ENCODE results near the gene ANP32A. TPM values are rescaled to one million over a fixed set of nuclear protein-coding genes. Genes with fewer than 3 reads are reported as not detected.

ANP32A gene
- total and polyA plus RNA-seq, 8 donors, result 34.4 to 112 (median 68.7) TPM

DNA sequence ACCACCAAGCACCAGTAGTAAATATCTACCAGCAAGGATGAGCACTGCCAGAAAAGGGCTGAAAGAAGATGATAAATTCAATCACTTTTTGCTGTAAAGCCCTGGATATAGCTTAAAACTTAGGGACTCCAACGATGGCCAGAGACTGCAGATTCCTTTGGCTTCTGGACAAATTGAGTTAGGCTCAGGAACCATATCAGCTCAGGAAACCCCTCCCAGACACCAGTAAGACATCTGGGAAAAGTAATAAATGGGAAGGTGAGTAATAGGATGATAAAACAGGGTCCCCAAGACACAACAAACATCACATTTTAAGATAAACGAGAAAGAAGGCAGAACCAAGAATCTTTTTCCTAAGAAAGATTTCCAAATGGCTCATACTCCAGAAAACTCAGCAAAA lies 65.0 kb downstream of the ANP32A start:
- no peak overlapping the region for H3K27ac ChIP-seq
- intact Hi-C loops (cut with DNase I; ENCODE audit: low total_unique reads), result no loop called here
- no peaks in the 10 kb centered on the region for H3K36me3 ChIP-seq
- H3K9me3 ChIP-seq, result no peaks in the 10 kb centered on the region
- no peak overlapping the region for H3K4me3 ChIP-seq
- no peaks in the 10 kb centered on the region for H3K27me3 ChIP-seq
- WGBS, 5 donors, result 33 to 71% (median 60%) methylated on average over 2 of the region's 2 CpGs
- no peaks in the 10 kb centered on the region for H3K4me1 ChIP-seq
- TF ChIP-seq, protein P1, sequence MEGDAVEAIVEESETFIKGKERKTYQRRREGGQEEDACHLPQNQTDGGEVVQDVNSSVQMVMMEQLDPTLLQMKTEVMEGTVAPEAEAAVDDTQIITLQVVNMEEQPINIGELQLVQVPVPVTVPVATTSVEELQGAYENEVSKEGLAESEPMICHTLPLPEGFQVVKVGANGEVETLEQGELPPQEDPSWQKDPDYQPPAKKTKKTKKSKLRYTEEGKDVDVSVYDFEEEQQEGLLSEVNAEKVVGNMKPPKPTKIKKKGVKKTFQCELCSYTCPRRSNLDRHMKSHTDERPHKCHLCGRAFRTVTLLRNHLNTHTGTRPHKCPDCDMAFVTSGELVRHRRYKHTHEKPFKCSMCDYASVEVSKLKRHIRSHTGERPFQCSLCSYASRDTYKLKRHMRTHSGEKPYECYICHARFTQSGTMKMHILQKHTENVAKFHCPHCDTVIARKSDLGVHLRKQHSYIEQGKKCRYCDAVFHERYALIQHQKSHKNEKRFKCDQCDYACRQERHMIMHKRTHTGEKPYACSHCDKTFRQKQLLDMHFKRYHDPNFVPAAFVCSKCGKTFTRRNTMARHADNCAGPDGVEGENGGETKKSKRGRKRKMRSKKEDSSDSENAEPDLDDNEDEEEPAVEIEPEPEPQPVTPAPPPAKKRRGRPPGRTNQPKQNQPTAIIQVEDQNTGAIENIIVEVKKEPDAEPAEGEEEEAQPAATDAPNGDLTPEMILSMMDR (IDR thresholded peaks at IDR 0.05), result no peak
- TF ChIP-seq POLR2A (IDR thresholded peaks at IDR 0.05), result no peak
- no peak for TF ChIP-seq POLR2AphosphoS5 (IDR thresholded peaks at IDR 0.05)
- no peak for TF ChIP-seq EP300 (IDR thresholded peaks at IDR 0.05)
- no peak for DNase-seq

GRCh38 chr15:68751622-68752021 lies 69.1 kb downstream of the ANP32A start:
- Histone ChIP-seq H3K9me3 (no peaks in the 10 kb centered on the region), H3K27me3 (no peaks in the 10 kb centered on the region), H3K27ac (no peak overlapping the region), H3K4me3 (no peak overlapping the region), H3K36me3 (no peaks in the 10 kb centered on the region), H3K4me1 (no peaks in the 10 kb centered on the region)
- DNase-seq, result no peak
- intact Hi-C loops (cut with DNase I; ENCODE audit: low total_unique reads), result no loop called here
- TF ChIP-seq, protein P1 (IDR thresholded peaks at IDR 0.05), result no peak
- no peak for TF ChIP-seq POLR2AphosphoS5 (IDR thresholded peaks at IDR 0.05)
- TF ChIP-seq EP300 (IDR thresholded peaks at IDR 0.05), result no peak
- TF ChIP-seq POLR2A (IDR thresholded peaks at IDR 0.05), result no peak

DNA sequence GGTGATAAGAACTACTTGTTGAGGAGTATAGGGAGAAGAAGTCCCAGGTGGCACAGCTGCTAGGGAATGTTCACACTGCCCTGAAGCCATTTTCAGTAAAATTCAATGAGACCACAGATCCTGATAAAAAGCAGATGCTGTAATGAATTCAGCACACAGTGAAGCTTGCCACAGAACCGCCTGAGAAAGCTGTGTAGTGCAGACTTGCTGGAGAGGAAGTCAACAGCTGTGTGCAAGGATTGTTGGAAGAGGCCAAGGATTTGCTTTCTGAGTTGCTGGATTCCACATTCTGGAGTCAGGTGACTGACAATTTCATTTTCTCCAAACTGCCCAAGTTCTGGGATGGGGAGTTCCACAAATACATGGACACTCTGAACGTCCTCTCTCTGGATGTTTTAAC lies 70.9 kb downstream of the ANP32A start:
- Histone ChIP-seq H3K4me1 (no peaks in the 10 kb centered on the region), H3K27me3 (no peaks in the 10 kb centered on the region), H3K27ac (no peak overlapping the region), H3K36me3 (no peaks in the 10 kb centered on the region), H3K4me3 (no peak overlapping the region), H3K9me3 (no peaks in the 10 kb centered on the region)
- intact Hi-C loops (cut with DNase I; ENCODE audit: low total_unique reads), result no loop called here
- TF ChIP-seq POLR2A (IDR thresholded peaks at IDR 0.05), result no peak
- TF ChIP-seq, protein P1 (IDR thresholded peaks at IDR 0.05), result no peak
- TF ChIP-seq POLR2AphosphoS5 (IDR thresholded peaks at IDR 0.05), result no peak
- no peak for TF ChIP-seq EP300 (IDR thresholded peaks at IDR 0.05)
- WGBS, 5 donors, result 50 to 79% (median 75%) methylated on average over 2 of the region's 2 CpGs
- DNase-seq, result peak in 1 of 2 donors; percentile 53

DNA sequence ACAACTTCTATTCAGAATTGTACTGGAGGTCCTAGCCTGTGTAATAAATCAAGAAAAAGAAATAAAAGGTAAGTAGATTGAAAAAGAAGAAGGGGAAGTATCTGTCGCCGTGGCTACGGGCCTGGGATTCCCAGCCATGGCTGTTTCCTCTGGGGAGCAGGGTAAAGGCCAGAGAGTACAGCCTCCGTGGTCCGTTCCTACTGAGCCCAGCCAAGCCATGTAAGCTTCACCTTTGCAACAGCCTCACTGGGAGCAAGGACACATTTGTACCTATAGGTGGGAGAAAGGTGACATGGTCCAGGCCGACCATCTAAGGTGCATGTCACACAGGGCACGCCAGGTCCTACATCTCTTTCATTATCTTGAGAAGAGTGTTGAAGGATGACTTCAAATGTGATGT lies 71.3 kb downstream of the ANP32A start:
- DNase-seq, result no peak
- TF ChIP-seq, protein P1 (IDR thresholded peaks at IDR 0.05), result no peak
- TF ChIP-seq EP300 (IDR thresholded peaks at IDR 0.05) (no peak), POLR2AphosphoS5 (IDR thresholded peaks at IDR 0.05) (no peak), POLR2A (IDR thresholded peaks at IDR 0.05) (no peak)
- Histone ChIP-seq H3K36me3 (no peaks in the 10 kb centered on the region), H3K9me3 (no peaks in the 10 kb centered on the region), H3K4me1 (no peaks in the 10 kb centered on the region), H3K27me3 (no peaks in the 10 kb centered on the region), H3K4me3 (no peak overlapping the region), H3K27ac (no peak overlapping the region)
- intact Hi-C loops (cut with DNase I; ENCODE audit: low total_unique reads), result no loop called here
- WGBS, 5 donors, result 69 to 94% (median 86%) methylated on average over 7 of the region's 7 CpGs
